SH-SY5Y (cell line): ENCODE data around the gene TSTD2.

Experiments used
- GATA2 ChIP-seq: IDR thresholded peaks from 2 replicates; pipeline ENCODE4 v1.6.1; 2011; ENCODE audit warnings: mild to moderate bottlenecking, low read depth, low read length
- GATA3 ChIP-seq: IDR thresholded peaks from 2 replicates; pipeline ENCODE4 v1.6.1; 2011; ENCODE audit warnings: low read depth, mild to moderate bottlenecking, low read length, moderate library complexity

DNA sequence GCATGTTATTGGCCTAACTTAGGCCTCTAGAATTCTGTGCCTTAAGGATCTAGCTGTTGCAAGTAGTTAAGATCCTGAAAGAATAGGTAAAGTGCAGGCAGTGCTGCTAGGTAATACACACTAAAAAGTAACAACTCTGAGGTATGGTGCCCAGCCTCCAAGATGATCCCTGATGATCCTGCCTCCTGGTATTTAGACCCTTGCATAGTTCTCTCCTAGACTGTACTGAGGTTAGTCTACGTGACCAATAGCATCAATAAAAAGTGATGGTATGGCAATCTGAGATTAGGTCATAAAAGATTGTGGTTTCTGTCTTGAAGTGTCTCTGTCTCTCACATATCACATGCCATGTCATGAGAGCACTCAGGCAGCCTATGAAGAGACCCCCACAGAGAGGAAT lies 9.2 kb downstream of the TSTD2 start:
- no peak for TF ChIP-seq GATA2
- TF ChIP-seq GATA3: no peak
